ENCODE data around the gene KLHL29.

DNA sequence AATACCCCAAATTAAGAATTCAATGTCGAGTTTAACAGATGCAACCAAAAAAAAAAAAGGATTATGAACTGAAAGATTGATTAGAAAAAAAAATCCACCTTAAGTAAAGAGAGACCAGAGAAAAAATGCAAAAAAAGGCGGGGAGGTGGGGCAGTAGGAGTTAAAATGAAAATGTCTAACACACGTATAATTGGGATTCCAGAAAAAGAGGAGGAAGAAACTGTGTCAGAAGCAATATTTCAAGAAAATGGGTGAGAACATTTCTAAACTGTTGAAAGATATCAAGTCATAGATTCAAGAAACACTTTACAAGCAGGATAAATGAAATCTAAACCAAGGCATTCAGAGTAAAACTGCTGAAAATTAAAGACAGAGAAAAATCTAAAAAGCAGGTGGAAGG, 226.9 kb downstream of the KLHL29 start:
- TF ChIP-seq POLR2A (IDR thresholded peaks at IDR 0.05; ENCODE audit: low read depth, low read length) (no peak), POLR2AphosphoS5 (IDR thresholded peaks at IDR 0.05; ENCODE audit: low read depth, low read length) (no peak)
